HG03175 (cell line): ENCODE data around the gene NHS.
A peak's percentile ranks its signal among the peaks of the same experiment; 100 is the strongest.
"Not testable (repeated sequence)": the region's sequence is repeated elsewhere in the genome, so short reads cannot be mapped to it uniquely, and the experiment has no call there.

Experiments used
- ATAC-seq: cut with Tn5 transposase; IDR thresholded peaks from one replicate; pipeline ENCODE4 v1.9.1; 2021; ENCODE audit warnings: mild to moderate bottlenecking, moderate library complexity; ENCODE audit not compliant: unreplicated experiment

The NHS gene

DNA sequence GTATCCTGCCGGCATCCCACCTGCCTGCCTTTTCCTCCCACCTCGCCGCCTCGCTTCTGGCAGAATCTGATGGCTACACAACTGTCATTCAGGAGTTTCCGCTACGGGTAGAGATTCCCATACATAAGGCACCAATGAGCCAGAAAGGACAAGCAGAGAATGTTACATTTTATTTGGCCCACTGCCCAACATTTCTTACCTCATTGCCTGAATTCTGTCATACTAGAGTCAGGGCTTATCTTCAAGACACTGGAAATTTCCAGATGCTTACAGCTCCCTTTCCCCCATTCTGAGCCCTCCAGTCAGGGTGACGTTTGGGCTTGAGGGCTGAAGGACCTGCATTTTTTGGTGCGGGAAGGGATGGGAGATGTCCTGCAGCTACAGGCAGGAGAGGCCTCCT lies 113.0 kb downstream of the NHS start:
- ATAC-seq: no peak

DNA sequence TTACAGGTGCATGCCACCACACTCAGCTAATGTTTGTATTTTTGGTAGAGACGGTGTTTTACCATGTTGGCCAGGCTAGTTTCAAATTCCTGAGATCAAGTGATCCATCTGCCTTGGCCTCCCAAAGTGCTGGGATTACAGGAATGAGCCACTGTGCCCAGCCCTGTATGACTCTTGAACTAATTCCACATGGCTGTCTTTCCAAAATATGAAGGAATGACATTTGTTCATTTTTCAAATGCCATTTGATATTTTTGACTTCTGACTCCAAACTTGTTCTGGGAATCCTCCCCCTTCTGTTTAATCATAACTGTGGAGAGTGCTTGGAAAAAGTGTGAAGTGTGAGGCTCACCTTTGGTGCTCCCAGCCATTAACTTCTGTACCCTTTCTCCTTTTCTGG lies 119.2 kb downstream of the NHS start:
- no peak for ATAC-seq

DNA sequence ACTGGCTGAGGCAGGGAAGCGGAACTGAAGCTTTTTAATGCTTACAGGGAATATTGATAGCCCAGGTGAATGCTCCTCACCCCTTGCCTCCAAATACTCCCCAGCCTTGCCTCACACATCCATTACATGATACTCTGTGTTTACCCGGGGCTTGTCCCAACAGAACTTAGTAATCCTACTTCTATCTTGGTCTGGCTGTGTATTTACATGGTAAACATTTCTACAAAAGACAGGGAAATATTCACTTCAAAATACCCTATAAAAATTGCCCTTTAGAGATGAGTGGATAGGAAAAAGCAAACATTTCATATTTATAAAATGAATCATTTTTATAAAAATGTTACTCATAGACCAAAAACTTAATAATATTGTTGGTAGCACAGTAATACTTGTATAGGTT lies 120.1 kb downstream of the NHS start:
- no peak for ATAC-seq

DNA sequence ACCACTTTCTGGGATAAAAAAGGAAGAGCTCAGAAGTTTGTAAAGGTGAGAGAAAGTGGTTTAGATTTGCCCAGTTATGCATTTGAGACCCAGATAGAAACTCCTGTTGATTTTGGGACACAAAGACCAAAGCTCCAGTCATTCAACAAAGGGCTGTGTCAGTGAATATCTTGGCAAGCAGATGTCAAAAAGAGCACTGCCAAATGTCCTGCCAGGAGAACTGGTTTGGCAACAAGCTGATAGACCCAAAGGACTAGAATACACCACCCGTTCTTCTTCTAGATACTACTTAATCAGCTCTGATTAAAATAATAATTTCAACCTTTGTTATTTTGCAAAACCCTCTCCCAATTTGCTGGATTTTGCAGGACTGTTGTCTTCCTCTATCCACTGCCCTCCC lies 121.4 kb downstream of the NHS start:
- ATAC-seq: no peak

DNA sequence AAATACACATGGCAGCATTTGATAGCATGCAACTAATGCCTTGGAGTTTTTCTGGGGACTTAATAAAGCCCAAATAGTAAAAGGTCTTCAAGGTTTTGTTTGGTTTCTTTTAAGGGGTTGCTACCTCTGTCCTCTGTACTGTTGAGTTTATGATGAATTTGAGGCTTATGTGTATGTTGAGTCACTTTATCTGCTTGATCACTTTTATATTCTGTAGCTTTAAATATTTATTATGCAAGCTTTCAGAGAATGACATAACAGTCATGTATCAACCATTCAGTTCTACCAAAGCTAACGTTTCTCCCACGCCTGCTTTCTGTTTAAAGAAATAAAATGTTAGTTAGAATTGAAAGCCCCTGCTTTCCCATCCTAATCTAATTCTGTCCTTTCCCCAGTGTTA lies 122.2 kb downstream of the NHS start:
- no peak for ATAC-seq

- ATAC-seq: no peak
Measured at GRCh38 chrX:17499512-17499911, 124.5 kb downstream of the NHS start.

- ATAC-seq: no peak
Measured at GRCh38 chrX:17500145-17500579, 125.2 kb downstream of the NHS start.

GRCh38 chrX:17501746-17502145 lies 126.7 kb downstream of the NHS start:
- no peak for ATAC-seq

DNA sequence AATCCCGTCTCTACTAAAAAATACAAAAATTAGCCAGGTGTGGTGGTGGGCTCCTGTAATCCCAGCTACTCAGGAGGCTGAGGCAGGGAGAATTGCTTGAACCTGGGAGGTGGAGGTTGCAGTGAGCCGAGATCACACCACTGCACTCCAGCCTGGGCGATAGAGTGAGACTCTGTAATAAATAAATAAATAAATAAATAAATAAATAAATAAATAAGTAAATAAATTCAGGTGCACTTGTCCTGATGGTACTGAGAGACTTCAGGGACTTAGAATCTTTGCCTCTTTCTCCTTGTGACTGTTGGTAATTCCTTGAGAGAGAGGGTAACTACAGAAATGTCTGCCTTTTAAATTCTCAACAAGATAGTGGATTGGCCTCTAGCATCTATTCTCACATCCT lies 131.4 kb downstream of the NHS start:
- ATAC-seq: not testable (repeated sequence)

DNA sequence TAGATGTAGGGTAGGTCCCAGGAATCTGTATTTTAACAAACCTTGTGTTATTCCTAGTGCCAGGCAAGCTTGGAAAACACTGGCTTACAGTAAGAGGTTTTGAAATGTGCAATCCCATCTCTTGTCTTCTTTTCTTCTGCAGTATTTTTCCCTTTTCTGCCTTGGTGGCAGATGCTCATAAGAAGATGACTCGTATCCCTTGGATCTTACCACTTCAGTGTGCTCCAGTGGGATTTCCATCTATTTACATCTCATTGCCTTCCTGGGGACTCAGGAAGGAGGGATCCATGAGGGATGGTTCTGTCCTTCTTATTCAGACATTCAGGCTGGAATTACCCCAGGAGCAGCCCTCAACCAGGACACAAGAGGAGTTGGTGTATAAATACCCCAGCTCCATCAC lies 136.6 kb downstream of the NHS start:
- no peak for ATAC-seq

- no peak for ATAC-seq
Measured at GRCh38 chrX:17519358-17519757, 144.4 kb downstream of the NHS start.

DNA sequence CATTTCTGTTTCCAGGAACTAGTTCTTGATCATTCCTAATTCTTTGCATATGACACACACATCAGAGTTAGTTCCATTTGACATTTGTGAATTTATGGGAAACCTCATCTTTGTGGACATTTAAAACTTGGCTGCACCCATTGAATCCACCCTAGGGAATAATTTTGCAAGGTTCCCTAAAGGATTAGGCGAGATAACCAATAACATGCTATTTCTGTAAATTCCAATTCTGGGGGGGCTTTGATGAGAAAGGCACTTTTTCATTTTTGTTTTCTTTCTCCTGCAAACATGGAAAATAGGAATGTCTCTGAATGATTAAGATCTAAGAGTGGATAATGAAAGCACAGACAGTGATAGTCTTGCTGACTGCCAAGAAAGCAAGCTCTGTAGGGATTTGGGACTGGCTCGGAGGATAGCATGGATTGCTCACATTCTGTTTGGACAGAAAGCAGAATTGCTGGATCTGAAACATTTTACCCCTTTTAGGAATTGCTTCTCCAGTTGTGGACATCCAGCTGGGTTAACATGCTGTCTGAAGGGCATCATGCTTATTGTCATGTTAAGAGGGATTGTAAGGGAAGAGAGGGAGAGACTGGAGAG lies 145.1 kb downstream of the NHS start:
- no peak for ATAC-seq

- ATAC-seq: no peak
Measured at GRCh38 chrX:17521871-17522693, 147.1 kb downstream of the NHS start.

DNA sequence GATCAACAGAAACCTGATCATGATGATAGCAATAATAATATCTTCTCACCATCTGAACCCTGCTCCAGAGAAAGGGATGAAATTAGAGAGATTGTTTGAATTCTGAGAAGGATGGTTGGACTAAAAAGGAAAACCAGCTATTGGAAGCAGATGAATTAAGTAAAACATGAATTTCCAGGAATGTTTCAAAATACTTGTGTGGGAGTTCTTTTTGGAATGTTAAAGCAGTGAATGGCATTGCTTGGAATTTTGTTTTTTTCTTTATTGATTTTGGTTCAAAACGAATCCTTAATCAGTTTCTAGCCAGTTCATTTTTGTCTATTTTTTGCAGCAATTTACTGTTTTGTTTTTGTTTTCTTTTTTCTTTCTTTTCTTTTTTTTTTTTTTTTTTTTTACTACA lies 150.3 kb downstream of the NHS start:
- no peak for ATAC-seq

DNA sequence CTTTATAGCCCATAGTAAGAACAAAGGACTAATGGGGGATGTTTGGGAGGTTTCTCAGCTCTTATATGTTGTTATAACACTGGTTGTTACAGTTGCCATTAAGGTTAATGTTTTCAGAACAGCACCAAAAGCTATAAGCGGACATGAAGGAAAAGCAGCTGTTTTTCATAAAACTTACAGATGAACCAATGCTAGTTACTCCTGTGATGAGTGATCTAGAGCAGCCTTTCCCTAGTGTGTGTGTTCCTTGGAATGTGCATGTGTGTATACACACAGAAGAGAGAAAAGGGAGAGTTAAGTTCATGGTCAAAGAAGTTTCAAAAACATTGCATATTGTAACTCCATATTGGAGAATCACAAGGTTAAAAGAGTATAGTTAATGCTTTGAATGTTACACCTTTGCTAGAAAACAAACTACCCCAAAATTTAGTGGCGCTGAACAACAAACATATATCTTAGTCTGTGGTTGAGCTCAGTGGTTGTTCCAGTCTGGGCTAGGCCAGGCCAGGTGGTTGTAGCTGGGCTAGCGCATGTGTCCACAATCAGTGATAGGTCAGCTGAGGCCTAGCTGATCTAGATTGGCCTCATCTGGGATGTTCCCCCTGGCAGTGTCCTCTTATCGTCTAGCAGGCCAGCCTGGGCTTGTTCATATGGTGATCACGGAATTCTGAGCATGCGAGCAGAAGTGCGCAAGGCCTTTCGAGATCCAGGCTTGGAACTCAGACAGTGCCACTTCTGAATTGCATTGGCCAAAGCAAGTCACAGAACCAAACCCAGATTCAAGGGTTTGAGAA lies 151.0 kb downstream of the NHS start:
- no peak for ATAC-seq

- no peak for ATAC-seq
Measured at GRCh38 chrX:17527135-17527701, 152.2 kb downstream of the NHS start.

DNA sequence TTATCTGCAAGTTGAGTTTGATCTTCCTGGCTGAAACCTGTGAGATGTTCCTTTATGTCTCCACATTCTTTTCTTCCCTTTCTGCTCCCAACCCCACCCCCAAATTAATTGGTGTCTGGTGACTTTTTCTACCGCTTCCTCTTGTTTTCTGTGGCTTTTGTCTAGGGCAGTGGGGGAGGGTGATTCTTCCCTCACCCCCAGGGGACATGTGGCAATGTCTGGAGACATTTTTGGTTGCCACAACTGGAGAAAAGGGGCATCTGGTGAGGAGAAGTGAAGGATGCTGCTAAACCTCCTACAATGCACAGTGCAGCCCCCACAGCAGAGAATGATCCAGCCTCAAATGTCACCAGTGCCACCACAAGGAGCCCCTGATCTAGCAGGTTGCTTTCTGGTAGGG lies 152.9 kb downstream of the NHS start:
- no peak for ATAC-seq

- no peak for ATAC-seq
Measured at GRCh38 chrX:17529151-17529745, 154.2 kb downstream of the NHS start.

DNA sequence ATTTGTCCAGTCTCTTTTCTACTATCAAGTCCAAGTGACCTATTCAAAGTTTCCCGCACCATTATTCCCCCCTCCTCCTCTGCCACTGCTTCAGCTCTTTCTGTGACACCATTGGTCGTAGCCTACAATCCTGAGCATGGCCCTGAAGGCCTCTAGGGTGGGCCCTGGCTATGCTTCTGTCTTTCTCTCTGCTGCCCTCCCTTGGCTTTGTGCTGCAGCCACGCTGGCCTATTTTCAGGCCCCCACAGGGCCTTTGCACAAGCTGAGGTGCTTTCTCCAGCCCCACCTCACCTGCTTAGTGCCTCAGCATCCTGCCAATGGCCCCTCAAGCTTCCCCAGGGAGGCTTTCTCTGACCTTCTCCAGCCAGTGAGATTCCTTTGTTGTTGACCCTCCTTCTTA lies 156.5 kb downstream of the NHS start:
- no peak for ATAC-seq

GRCh38 chrX:17535229-17535628 lies 160.2 kb downstream of the NHS start:
- ATAC-seq: peak; percentile 59

- ATAC-seq: no peak
Measured at GRCh38 chrX:17537723-17538243, 162.8 kb downstream of the NHS start.
